Natural killer cell (primary cell): ENCODE measurements around the gene TCP11. TPM values are rescaled to one million over a fixed set of nuclear protein-coding genes. Genes with fewer than 3 reads are reported as not detected.

ENCODE experiments used
- ATAC-seq, 3 donors: fragments of 150-1000 bp in 2 of 3; fragments of 200-7000 bp in 1 of 3; cut with Tn5 transposase; 1 replicate in 1 of 3; 2 replicates in 2 of 3; pipeline ENCODE4 v1.10.0; 2021; ENCODE audit warnings: mild to moderate bottlenecking in 2 of 3, moderate library complexity in 2 of 3
- DNase-seq, 2 donors: peaks; one replicate each; pipeline versions ENCODE4 v3.0.0 to v3.0.0-alpha.2; 2013 to 2021; ENCODE audit warnings: mixed read lengths in 1 of 2
- H3K27ac ChIP-seq: one replicate; pipeline ENCODE4 v1.5.1; 2013; ENCODE audit warnings: mild to moderate bottlenecking, low read length
- H3K27me3 ChIP-seq: one replicate; pipeline ENCODE4 v1.6.1; 2013; ENCODE audit warnings: low read length; ENCODE audit not compliant: control insufficient read depth, insufficient read depth
- H3K36me3 ChIP-seq: one replicate; pipeline ENCODE4 v1.6.1; 2013; ENCODE audit warnings: low read length; ENCODE audit not compliant: control insufficient read depth, insufficient read depth
- H3K4me1 ChIP-seq: one replicate; pipeline ENCODE4 v1.6.1; 2013; ENCODE audit warnings: low read length; ENCODE audit not compliant: control insufficient read depth, insufficient read depth
- H3K4me3 ChIP-seq: one replicate; pipeline ENCODE4 v1.5.1; 2013; ENCODE audit warnings: low read length
- H3K9me3 ChIP-seq: one replicate; pipeline ENCODE4 v1.6.1; 2013; ENCODE audit warnings: low read length; ENCODE audit not compliant: control insufficient read depth, insufficient read depth
- H3K27ac Mint-ChIP-seq, 2 donors: one replicate each; pipeline ENCODE4 v1.8.0; 2022; ENCODE audit warnings: mild to moderate bottlenecking in 2 of 2, mixed read lengths in 2 of 2, moderate library complexity in 1 of 2
- H3K27me3 Mint-ChIP-seq, 2 donors: one replicate each; pipeline ENCODE4 v1.8.0; 2022; ENCODE audit warnings: low read depth in 2 of 2, mixed read lengths in 2 of 2
- H3K36me3 Mint-ChIP-seq: one replicate; pipeline ENCODE4 v1.8.0; 2022; ENCODE audit warnings: mixed read lengths
- H3K4me1 Mint-ChIP-seq, 2 donors: one replicate each; pipeline ENCODE4 v1.8.0; 2022; ENCODE audit warnings: mixed read lengths in 2 of 2
- H3K4me3 Mint-ChIP-seq: one replicate; pipeline ENCODE4 v1.8.0; 2022; ENCODE audit warnings: mild to moderate bottlenecking, moderate library complexity, mixed read lengths
- H3K9me3 Mint-ChIP-seq, 2 donors: one replicate each; pipeline ENCODE4 v1.8.0; 2022; ENCODE audit warnings: mixed read lengths in 2 of 2
- WGBS: methylation state at CpG from one replicate; pipeline ENCODE4 v1.1.7; 2013; ENCODE audit warnings: missing lambda C conversion rate; ENCODE audit not compliant: insufficient coverage; 5-methylcytosine and 5-hydroxymethylcytosine counted together
- intact Hi-C: fragments of 100-400 bp; cut with micrococcal nuclease; formaldehyde crosslinking; loops from one replicate; pipeline ENCODE4 v1.14.2; 2022
- total RNA-seq, 4 donors: library from RNA; stranded (reverse); fragments of 120-200 nt in 1 of 4; gene quantifications; one replicate each; pipeline versions ENCODE4 v1.2.3 to v1.2.4, GENCODE V29; 2013 to 2022
- TF ChIP-seq, protein P1 (sequence below): fragments of 200-600 bp; IDR thresholded peaks from one replicate; pipeline ENCODE4 v1.8.0; 2022; ENCODE audit warnings: antibody characterized with exemption

Gene TCP11
- total RNA-seq, 3 donors from 2014 or later (not counting 1 experiment from before 2014, with no cell fraction given), result not detected

GRCh38 chr6:35183281-35183680, 42.1 kb upstream of the TCP11 start:
- Histone ChIP-seq H3K36me3 (no peaks in the 10 kb centered on the region), H3K9me3 (no peaks in the 10 kb centered on the region), H3K4me3 (no peak overlapping the region), H3K27ac (no peak overlapping the region), H3K27me3 (no peaks in the 10 kb centered on the region), H3K4me1 (no peaks in the 10 kb centered on the region)
- Mint-ChIP-seq H3K4me3 (no peak overlapping the region), H3K36me3 (no peaks in the 10 kb centered on the region), H3K4me1 (no peaks in the 10 kb centered on the region), H3K9me3 (no peaks in the 10 kb centered on the region), H3K27ac (no peak overlapping the region), H3K27me3 (peaks cover 17 to 21% of the 10 kb centered on the region in 2 donors)
- intact Hi-C loops, result no loop called here
- DNase-seq (no peak), ATAC-seq (no peak)
- 94% methylated on average over 2 of the region's 2 CpGs for WGBS
- TF ChIP-seq, protein P1, sequence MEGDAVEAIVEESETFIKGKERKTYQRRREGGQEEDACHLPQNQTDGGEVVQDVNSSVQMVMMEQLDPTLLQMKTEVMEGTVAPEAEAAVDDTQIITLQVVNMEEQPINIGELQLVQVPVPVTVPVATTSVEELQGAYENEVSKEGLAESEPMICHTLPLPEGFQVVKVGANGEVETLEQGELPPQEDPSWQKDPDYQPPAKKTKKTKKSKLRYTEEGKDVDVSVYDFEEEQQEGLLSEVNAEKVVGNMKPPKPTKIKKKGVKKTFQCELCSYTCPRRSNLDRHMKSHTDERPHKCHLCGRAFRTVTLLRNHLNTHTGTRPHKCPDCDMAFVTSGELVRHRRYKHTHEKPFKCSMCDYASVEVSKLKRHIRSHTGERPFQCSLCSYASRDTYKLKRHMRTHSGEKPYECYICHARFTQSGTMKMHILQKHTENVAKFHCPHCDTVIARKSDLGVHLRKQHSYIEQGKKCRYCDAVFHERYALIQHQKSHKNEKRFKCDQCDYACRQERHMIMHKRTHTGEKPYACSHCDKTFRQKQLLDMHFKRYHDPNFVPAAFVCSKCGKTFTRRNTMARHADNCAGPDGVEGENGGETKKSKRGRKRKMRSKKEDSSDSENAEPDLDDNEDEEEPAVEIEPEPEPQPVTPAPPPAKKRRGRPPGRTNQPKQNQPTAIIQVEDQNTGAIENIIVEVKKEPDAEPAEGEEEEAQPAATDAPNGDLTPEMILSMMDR, result no peak

DNA sequence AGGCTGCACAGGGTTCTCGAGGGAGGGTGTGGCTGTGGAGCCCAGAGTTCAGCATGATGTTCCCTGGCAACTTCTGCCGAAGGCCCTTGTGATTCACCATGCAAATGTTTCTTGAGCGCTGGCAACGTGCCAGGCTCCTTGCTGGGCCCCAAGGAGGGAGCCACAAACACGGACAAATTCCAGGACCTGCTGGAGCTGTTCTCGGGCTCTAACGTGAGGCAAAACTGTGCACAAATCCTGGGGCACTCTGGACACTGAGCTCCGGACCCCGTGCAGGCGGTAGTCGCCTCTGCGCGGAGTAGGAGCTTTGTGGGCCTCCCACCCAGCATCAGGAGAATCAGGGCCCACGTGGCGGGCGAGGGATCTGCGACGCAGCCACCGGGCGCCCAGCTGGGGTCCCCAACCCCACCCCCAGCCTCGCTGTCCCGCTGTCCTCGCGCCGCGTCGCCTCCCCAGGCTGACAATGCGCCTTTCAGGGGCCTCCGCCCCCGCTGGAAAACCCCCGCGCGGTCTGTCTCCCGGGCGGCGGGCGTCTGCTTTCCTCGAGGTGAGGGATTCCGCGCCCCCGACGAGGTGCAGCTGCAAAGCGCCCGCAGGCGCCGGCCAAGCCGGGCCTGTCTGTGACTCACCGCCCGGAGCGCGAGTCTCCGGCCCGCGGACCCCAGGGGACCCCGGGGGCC, 40.9 kb upstream of the TCP11 start:
- TF ChIP-seq, protein P1, result no peak

DNA sequence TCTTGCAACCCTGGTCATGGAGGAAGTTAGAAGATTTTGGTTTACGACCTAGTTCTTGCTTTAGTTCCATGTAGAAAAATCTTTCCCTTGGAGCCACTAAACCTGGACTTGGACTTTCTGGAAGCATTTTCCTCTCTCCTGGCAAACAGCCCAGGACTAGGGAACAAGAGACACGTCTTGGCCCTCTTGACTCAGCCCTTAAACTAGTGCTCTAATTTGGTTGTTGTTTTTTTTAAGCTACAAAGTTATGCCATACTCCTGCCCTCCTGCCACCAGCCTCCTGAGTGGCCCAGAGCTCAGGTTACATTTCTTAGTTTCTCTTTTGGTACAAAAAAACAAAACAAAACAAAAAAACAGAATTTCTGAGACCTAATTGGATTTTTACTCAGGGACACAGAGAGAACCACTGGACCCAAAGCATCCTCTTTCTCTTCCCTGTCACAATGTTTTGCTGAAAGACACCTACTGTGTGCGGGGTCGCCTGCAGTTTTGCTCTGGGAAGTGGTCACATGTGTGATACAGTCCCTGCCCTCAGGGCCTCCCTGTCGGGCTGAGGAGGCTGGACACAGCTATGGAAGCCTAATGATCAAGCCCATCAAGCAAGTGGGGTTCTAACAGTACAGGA, 40.3 kb upstream of the TCP11 start:
- Histone ChIP-seq H3K4me1 (no peaks in the 10 kb centered on the region), H3K4me3 (no peak overlapping the region), H3K36me3 (no peaks in the 10 kb centered on the region), H3K9me3 (no peaks in the 10 kb centered on the region), H3K27me3 (no peaks in the 10 kb centered on the region), H3K27ac (no peak overlapping the region)
- intact Hi-C loops, result no loop called here
- Mint-ChIP-seq H3K4me1 (no peaks in the 10 kb centered on the region), H3K4me3 (no peak overlapping the region), H3K27me3 (peaks cover 13 to 16% of the 10 kb centered on the region in 2 donors), H3K27ac (no peak overlapping the region), H3K36me3 (no peaks in the 10 kb centered on the region), H3K9me3 (no peaks in the 10 kb centered on the region)
- no peak for ATAC-seq
- TF ChIP-seq, protein P1, result no peak
- 93% methylated on average over 5 of the region's 5 CpGs for WGBS
- DNase-seq, result no peak

More for the DNA sequence above, 40.9 kb upstream of the TCP11 start:
- ATAC-seq, result peak in 1 of 3 donors; percentile 12
- H3K36me3 Mint-ChIP-seq, result no peaks in the 10 kb centered on the region
- no peak overlapping the region for H3K27ac Mint-ChIP-seq
- H3K27me3 Mint-ChIP-seq, result peaks cover 14 to 16% of the 10 kb centered on the region in 2 donors
- intact Hi-C loops, result no loop called here
- Histone ChIP-seq H3K9me3 (no peaks in the 10 kb centered on the region), H3K27me3 (no peaks in the 10 kb centered on the region), H3K4me1 (no peaks in the 10 kb centered on the region), H3K27ac (no peak overlapping the region), H3K36me3 (no peaks in the 10 kb centered on the region), H3K4me3 (no peak overlapping the region)
- no peak overlapping the region for H3K4me3 Mint-ChIP-seq
- no peak for DNase-seq
- 54% methylated on average over 51 of the region's 55 CpGs for WGBS
- H3K9me3 Mint-ChIP-seq, result no peaks in the 10 kb centered on the region
- no peaks in the 10 kb centered on the region for H3K4me1 Mint-ChIP-seq
